Fibroblast of villous mesenchyme (primary cell): ENCODE data around the gene RAP1GDS1. TPM values are rescaled to one million over a fixed set of nuclear protein-coding genes. Genes with fewer than 3 reads are reported as not detected.
A peak's percentile ranks its signal among the peaks of the same experiment; 100 is the strongest.

Experiments used
- DNase-seq: peaks from one replicate; pipeline ENCODE4 v3.0.0-alpha.2; 2010; ENCODE audit warnings: low read depth
- H3K4me3 ChIP-seq: 2 replicates; pipeline ENCODE4 v1.5.1; 2011; ENCODE audit warnings: low read depth, mild to moderate bottlenecking, low read length
- CTCF ChIP-seq: IDR thresholded peaks from 2 replicates; pipeline ENCODE4 v1.5.1; 2012; ENCODE audit warnings: low read depth, mild to moderate bottlenecking, low read length; ENCODE audit not compliant: insufficient read depth
- total RNA-seq: library from RNA; depleted of rRNA; stranded (reverse); fragments of >200 nt; gene quantifications from 2 replicates; pipeline ENCODE4 v1.2.3, GENCODE V29; 2012

RAP1GDS1 gene
- total RNA-seq, 1 donor: 82.5 TPM

DNA sequence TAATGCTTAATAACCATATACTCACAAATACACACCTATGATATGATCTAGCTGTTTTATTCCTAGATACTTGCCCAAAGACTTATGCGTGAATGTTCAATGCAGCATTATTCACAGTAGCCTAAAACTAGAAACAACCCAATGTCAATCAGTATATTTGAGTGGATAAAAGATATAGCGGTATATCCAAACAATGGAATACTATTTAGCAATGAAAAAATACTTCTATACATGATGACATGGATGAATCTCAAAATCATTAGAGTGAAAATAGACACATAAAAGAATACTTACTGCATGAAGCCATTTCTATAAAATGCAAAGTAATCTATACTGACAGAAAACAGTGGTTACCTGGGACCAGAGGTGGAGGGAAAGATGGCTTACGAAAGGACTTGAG lies 108.1 kb downstream of the RAP1GDS1 start:
- no peak overlapping the region for H3K4me3 ChIP-seq
- no peak for DNase-seq
- no peak for TF ChIP-seq CTCF

DNA sequence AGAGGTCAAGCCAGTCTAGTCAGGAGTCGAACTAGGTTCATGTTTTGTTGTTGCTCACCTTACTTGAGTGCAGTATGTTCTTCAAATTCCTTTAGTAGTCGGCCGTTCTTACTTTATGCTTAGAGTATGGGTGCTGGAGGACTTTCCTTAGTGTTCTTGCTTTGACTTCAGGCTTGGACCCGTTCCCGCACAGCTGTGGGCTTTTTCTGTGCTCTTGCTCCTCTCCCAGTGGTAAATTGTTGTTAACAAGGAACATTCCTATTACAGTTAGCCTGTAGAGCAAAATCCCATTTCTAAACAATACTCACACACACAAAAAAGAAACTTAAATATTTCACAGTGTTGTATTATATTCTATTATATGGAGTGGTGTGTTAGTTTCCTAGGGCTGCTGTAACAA lies 113.5 kb downstream of the RAP1GDS1 start:
- no peak for TF ChIP-seq CTCF
- no peak overlapping the region for H3K4me3 ChIP-seq
- DNase-seq: peak; percentile 32

DNA sequence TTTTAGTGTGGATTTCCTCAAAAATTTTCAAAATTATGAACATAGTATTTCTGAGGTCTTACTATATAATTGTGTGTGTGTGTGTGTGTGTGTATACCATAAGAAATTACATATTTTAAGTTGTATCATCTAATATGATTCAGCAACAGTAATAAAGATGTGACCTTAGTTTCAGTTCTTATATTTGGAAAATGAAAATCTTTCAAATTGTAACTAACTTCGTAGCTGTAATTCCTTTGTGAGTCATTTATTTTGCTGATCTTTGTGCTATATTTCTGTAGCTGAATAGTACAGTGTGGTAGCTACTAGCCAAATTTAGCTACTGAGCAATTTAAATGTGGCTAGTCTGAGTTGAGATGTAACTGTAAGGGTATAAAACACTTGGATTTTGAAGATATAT lies 116.4 kb downstream of the RAP1GDS1 start:
- peak; percentile 29 for DNase-seq
- no peak for TF ChIP-seq CTCF
- H3K4me3 ChIP-seq: no peak overlapping the region

DNA sequence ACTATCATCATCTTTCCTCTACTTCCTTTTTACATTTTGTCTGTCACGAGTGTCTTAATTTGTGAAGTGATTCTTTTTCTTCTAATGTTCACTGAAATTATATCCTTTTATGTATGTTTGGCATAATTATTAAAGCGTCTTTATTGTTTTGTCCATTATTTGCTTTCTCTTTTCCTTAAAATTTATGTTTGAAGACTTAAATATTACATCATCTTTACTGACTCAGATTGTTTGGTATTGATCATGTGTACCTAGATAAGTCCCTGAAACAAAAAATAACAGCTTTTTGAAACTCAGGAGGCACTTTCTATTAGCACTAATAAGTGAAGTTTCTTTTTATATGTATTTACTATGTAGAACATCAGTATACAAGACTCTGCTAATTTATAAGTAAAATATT lies 120.1 kb downstream of the RAP1GDS1 start:
- H3K4me3 ChIP-seq: no peak overlapping the region
- DNase-seq: peak; percentile 5
- no peak for TF ChIP-seq CTCF

GRCh38 chr4:98383431-98384106 lies 122.4 kb downstream of the RAP1GDS1 start:
- H3K4me3 ChIP-seq: no peak overlapping the region
- no peak for TF ChIP-seq CTCF

DNA sequence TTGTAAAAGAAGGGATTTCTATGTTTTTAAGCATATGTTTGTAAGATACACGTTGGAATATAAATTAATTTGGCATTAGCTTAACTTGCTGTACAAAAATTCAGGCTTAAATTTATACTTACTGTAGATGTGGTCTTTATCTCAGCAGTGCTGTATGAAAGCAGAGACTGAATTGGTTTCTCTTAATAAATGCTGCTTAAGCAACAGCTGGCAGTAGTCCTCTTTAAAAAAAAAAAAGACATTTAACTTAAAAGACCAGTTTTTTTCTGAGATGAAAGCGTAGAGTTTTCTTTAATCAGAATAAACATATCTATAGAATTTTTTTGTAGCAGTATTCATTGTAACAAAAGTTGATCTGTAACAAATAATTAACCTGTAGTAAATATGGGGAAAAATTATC lies 124.6 kb downstream of the RAP1GDS1 start:
- TF ChIP-seq CTCF: no peak
- no peak for DNase-seq
- no peak overlapping the region for H3K4me3 ChIP-seq

More at GRCh38 chr4:98383431-98384106, 122.4 kb downstream of the RAP1GDS1 start:
- DNase-seq: no peak
